Kidney tubule cell (primary cell): ENCODE results near the gene DAPP1.
A peak's percentile ranks its signal among the peaks of the same experiment; 100 is the strongest.
"Not testable (repeated sequence)": the region's sequence is repeated elsewhere in the genome, so short reads cannot be mapped to it uniquely, and the experiment has no call there.

Experiments
- DNase-seq: peaks from one replicate; pipeline ENCODE4 v3.0.0-alpha.2; 2018; ENCODE audit warnings: low spot score

The DAPP1 gene

GRCh38 chr4:99816545-99817308 is at the start of gene DAPP1:
Gene DAPP1 (plus strand): TSS chr4:99816827. CDS start chr4:99816914, 87 bp downstream.
- peak; percentile 94 for DNase-seq

GRCh38 chr4:99770842-99771241 is 45.8 kb upstream of the DAPP1 start:
- DNase-seq: not testable (repeated sequence)

- DNase-seq: peak; percentile 24
These were observed 32.7 kb upstream of the DAPP1 start for GRCh38 chr4:99783940-99784339.

DNA sequence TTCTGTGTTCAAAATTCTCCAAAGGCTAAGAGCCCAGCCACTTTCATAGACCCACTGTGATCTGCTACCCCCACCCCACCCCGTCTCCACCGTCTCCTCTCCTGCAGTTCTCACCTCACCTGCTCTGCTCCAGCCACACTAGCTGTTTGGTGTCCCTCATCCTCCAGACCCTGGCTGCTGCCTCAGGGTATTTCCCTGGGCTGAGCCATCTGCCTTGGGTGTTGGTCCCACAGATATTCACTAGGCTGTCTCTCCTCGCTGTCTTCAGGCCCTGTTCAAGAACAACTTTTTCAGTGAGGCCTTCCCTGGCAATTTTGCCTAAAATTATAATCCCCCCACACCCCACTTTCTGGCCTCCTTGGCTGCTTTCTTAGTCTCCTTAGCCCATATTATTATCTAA is 31.8 kb upstream of the DAPP1 start:
- no peak for DNase-seq

DNA sequence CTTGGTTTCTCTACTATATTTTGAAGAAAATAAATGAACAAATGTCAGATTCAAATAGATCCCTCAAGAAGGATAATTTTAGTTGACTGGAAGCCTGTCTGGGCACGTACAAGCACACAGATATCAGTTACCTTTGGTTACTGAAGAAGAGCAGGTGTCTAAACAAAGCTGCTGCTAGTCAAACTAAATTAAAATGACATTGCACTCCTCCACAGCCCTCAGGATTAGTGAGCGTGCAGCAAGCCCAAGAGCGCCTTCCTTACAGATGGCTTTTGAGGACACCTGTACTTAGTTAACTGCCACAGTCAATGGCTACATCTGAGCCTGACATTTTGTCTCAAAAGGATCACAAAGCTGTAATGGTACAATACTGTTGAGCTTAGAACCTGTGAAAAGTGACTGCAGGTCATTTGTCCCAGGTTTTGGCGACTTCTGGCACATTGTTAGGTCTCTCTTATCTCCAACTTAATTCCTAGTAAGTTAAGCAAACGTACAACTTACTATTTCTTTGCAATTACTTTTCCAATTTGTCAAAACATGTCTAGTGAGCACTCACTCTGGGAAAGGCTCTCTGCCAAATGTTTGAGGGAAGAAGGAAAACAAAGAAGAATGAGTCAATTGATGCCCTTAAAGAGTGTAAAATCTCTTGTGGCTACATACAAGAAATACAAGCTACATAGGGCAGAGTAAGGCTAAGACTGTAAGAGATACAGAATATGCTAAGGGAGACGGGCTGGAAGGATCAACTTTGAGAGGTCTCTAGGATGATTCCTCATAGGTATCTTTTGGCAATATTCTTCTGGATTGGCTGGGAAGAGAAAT is 25.6 kb upstream of the DAPP1 start:
- DNase-seq: no peak

DNA sequence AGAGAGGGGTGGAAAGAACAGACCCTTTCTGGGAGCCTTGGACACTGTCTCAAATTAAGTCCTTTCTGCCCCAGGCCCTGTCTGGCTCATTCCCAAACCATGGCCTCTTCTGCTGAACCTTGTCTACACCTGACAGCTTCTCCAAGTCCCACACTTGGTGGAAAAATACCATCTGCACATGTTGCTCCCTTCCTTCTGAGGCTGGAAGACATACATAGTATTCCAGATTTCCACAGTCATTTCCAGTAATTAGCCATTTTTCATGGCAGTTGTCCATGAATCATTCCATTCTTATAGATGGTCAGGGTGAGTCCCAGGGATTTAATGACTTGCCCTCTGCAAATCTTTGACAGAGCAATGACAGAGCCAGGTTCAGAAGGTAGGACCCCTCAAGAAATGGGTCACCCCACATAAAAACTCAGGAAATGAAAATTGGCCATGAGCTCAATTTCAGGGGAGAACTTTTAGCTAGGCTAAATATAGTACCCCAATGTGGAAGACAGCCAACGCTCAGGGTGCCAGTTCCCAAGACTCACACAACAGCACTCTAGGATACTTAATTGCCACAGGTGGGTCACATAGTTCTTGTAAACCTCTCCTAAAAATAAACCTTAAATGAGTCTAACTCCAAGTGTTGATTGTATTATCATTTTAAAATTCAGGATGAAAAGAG is 16.2 kb upstream of the DAPP1 start:
- no peak for DNase-seq

DNA sequence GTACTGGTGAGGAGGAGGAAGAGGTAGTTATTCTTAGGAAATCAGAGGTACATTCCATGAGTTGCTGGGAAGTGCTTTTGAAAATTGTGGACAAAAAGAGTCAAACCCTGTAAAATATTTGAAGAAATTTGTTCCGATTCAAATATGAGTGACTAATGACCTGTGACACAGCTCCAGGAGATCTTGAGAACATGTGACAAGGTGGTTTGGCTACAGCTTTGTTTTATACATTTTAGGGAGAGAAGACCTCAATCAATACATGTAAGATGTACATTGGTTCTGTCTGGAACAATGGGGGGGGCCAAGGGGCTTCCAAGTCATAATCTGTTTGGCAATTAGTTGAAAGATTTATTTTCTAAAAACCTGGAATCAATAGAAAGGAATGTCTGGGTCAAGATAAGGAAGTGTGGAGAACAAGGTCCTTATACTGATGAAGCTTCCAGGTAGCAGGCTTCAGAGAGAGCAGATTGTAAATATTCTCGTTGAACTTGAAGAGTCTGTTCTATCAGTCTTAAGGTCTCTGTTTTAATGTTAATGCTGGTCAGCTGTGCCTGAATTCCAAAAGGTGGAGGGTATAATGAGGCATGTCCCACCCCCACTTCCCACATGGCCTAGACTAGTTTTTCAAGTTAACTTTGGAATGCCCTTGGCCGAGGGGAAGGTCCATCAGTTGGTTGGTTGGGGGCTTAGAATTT is 15.5 kb upstream of the DAPP1 start:
- DNase-seq: no peak

DNA sequence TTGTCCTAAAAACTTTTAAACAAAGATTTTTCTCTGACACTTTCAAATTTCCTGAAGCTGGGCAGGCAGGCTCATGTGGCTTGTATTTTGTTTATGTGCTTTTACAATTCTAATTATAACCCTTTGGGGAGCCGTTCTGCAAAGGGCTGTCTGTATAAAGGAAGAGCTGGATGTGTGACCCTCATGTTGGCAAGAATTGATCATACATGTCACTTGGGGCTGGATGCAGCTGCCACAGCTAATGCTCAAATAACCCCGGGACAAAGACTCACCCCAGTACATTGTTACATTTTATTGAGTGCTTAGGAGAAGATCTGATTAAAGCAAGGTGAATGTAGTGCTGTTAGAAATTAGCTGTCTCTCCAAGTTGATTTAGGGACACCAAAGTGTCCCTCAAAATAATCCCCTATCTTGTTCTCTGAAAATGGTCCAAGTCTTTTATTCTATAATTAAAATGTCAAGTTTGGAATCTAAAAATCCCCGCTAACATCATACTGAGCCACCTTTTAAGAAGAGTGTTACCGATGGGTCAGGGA is 13.0 kb upstream of the DAPP1 start:
- no peak for DNase-seq

GRCh38 chr4:99806545-99806944 is 10.1 kb upstream of the DAPP1 start:
- DNase-seq: no peak

GRCh38 chr4:99807666-99808065 is 9.0 kb upstream of the DAPP1 start:
- DNase-seq: no peak

DNA sequence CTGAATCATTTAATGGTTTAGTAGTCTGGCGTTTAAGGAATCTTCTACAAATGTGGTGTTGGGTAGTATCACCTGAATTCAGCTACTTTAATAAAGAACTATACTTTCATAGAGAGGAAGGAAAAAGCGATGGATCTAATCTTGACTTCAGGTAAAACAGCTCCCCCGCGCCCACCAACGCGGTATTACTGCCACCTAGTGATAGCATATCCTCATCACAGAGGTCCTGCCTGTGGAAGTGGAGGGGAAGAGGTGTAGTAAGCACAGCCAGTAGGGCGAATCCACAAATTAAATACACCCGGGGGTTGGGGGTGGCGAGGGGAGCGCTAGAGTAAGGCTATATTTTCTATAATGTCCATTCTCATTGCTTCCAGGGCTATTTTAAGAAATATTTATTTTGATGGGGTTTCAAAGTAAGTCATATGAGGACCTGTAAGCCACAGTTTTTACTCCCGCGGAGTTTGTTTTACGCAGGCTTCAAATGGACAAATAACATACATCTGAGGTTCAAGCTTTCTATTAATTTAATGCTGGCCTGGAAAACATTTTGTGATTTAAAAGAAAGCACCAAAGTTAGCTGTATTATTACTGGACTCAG is 8.3 kb upstream of the DAPP1 start:
- peak; percentile 73 for DNase-seq

DNA sequence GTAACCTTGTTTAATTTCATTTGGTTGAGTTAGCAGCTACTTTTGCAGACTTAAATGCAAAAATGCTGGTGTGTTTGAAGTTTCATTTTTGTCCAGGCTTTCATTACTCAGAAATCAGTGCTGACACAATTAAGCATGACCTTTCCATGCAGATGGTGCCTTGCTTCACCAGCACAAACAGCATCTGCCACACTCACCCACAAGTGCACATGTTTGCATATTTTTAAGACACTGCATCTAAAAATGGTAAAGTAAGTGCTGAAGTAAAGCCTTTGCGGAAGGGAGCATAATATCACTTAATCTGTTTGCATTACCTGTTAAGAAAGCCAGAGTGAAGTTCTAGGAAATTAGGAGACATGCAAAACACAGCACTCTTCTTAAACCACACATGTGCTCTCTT is 7.3 kb upstream of the DAPP1 start:
- DNase-seq: no peak

DNA sequence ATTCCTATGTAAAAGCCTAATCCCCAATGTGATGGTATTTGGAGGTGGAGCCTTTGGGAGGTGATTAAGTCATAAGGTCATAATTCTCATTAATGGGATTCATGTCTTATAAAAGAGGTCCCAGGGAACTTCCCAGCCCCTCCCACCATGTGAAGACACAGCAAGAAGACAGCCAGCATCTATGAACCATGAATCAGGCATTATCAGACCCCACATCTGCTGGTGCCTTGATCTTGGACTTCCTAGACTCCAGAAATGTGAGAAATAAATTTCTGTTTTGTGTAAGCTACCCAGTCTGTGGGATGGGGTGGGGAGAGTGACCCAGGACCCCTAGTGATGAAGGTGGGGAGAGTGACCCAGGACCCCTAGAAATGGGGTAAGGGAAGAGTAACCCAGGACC is 6.1 kb upstream of the DAPP1 start:
- DNase-seq: no peak

- no peak for DNase-seq
These were observed 5.5 kb upstream of the DAPP1 start for GRCh38 chr4:99811117-99811516.

- DNase-seq: peak; percentile 57
These were observed 4.8 kb upstream of the DAPP1 start for GRCh38 chr4:99811850-99812249.

DNA sequence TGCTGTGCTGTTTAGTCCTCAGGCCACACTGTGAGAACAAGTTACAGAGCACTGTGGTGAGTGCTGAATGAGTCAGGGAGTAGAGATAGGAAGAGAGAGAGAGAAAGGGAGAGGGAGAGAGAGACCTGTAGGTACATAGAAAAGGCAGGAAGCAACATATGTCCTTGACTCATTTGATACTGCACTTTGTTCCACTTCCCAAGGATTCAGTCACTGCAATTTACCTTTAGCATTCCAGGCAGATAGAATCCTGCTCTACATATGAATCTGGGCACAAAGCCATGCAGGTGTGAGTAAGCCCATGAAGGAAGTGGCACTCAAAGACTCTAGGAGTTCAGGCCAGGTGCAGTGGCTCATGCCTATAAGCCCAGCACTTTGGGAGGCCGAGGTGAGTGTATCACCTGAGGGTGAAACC is 1.0 kb upstream of the DAPP1 start:
- peak; percentile 99 for DNase-seq

DNA sequence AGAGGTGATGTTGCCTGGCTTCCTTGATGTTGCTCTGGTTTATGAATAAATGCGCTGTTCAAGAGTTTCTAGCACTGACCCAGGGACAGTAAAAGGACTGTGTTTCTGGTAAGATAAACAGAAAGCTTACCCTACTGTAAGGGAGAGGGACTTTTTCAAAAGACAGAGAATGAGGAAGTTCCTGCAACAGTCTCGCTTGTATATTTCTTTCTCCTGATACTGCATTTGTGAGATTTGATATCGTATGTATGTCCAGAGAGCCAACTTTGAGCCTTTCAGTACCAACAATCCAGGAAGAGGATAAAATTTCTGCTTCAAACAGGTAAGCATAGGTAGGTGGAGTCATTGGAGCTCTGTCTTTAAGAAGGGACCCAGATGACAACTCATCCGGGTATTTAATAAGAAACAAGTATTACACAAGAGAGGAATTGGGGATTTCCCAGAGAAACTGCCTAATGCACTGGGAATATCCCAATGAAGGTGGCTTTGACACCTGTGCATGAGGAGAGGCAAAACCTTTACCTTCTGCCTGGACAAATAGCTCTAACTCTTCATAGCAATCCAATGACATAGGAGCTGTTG is 773 bp downstream of the DAPP1 start:
- DNase-seq: peak; percentile 86

DNA sequence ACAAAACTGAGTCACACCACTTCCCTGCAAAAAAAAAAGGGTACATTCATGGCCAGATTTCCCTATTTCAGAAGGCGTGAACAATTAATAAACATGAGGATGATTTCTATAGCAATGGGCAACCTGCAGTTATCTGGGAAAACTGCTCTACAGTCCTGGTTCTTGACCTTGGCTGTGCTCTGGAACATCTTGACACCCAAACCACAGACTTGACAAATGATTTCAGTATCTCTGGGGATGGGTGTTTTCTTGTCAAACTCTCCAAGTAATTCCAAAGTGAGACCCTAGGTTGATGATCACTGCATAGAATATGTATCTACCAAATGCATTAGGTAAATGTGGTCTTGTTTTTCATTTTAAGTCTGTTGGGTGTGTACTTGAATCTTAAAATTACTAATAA is 2.0 kb downstream of the DAPP1 start:
- no peak for DNase-seq

DNA sequence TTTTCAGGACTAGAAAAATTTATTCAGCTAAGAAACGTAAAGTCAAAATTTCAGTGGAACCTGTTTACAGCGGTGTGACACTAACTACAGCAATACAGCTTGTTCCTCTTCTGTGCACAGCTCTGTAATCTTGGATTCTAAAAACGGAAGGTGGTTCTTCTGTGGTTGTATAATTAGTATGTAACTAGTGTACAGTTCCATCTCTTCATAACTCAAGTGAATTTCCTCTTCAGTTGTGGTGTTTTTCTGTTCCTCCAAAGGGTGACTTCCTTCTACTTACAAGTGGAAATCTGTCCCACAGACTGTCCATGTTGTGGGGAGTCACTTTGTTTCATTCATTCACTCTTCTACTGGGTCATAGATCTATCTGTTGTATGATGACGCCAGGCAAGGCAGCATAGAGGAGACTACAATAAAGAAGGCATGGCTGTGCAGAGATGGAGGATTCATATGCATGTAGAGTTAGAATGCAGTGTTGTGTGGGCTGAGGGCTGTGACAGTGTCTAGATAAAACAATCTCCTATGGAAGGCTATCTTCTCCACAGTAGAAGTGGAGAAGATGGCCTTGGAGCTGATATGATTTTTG is 5.4 kb downstream of the DAPP1 start:
- DNase-seq: no peak

DNA sequence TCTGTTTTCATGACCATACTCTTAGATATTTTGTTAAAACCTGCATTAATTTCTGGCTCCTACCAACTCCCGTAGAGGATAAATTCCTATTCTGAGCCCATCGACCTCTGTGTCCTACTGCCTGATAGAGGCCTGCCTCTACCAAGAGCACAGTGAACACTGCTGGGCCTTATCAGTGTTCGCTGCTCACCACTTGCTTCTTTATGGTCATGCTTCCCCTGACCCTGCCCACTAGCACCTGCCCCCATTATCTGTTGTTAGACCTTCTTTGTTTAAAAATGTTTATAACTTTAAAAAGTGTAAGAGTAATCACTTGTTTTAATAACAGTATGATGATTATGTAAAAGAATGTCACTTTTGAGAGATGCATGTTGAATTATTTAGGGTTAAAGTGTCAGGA is 6.1 kb downstream of the DAPP1 start:
- DNase-seq: no peak
